G401 (cell line): ENCODE measurements around the gene AFF3. TPM values are rescaled to one million over a fixed set of nuclear protein-coding genes. Genes with fewer than 3 reads are reported as not detected.
A peak's percentile ranks its signal among the peaks of the same experiment; 100 is the strongest.
"Not testable (repeated sequence)": the region's sequence is repeated elsewhere in the genome, so short reads cannot be mapped to it uniquely, and the experiment has no call there.

Source experiments
- DNase-seq: peaks from one replicate; pipeline ENCODE4 v3.0.0-alpha.2; 2015; ENCODE audit warnings: low spot score
- in situ Hi-C: cut with HindIII; loops from 2 replicates; pipeline ENCODE4 v1.10.0; 2016; ENCODE audit warnings: low sequenced_read_pairs, mixed read lengths
- total RNA-seq: library from RNA; depleted of rRNA; stranded (reverse); fragments of >200 nt; shearing (Covaris generic); gene quantifications from 2 replicates; pipeline ENCODE4 v1.2.3, GENCODE V29; 2014

AFF3 gene
- total RNA-seq, 1 experiment from 2014 or later: 3.0 TPM

DNA sequence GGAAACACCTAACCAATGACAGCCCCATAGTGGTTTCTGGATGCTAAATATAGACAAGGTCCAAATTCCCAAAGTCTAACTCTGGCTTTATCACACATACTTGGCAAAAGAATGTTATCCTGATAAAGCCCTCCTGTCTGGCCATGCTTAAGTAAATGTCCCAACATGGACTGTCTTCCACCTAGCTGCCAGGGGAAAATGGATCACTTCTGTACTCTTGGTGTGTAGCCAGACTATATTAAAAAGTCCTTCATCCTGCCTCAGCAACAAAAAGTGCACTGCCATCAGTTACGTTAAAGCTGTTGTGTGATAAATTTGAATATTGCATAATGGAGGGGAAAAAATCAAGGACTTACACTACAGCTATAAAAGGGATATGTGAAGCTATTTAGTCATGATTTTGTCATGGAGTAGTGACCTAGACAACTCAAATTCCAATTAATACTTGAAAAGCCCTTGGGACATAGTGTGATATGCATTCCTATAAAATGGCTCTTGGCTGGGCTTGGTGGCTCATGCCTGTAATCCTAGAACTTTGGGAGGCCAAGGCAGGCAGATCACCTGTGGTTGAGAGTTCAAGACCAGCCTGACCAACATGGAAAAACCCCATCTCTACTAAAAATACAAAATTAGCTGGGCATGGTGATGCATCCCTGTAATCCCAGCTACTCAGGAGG is 60.0 kb downstream of the AFF3 start:
- in situ Hi-C loops: not testable (repeated sequence)

DNA sequence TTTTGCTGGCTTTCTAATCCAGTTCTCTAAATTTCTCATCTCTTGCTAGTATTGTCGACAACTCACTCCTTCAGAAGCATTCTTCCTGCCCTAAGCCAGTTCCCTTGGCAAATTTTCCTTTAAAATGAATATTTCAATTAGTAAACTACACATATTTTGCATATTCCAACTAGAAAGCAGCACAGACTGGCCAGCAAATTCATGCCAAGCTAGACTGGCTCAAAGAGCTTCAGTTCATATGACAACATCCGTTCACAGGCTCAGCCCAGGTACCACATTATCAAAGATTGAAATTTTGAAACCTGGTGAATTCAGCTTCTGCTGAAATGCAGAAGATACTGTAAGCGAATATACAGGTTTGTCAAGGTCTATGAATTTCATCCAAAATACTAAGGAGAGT is 64.5 kb downstream of the AFF3 start:
- in situ Hi-C loops: no loop called here
- DNase-seq: peak; percentile 62

More for the DNA sequence above, 60.0 kb downstream of the AFF3 start:
- DNase-seq: not testable (repeated sequence)

DNA sequence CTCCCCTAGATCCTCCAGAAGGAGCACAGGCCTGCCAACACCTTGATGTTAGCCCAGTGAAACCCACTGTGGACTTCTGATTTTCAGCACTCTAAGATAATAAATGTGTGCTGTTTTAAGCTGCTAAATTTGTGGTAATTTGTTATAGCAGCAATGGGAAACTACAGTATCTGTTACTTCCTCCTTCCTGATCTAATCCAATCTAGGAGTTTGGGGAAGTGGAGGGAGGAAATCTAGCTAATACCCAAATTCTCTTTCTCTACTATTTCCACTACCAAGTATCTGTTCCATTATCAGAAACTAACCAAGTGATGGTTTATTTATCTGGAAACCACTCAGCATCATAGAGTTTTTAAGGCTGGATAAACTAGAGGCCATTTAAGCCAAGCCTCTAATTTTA is 64.9 kb downstream of the AFF3 start:
- in situ Hi-C loops: no loop called here
- no peak for DNase-seq

DNA sequence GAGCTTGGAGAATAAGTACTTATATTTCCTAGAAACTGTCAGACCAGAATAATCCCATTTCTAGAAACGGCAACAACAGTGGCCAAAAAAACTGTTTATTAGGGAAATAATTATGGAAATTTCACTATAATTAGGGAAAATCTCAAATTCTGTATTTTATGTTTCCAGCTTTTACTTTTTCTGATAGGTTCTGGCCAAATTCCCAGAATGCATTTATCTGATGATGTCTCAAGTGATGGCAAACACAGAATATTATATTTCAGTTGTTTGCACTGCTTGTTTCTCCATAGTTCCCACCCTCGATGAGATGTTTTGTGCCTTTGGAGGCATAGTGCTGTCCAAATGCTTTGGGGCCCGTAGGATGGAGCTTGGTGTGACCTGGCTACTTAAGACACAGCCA is 66.9 kb downstream of the AFF3 start:
- in situ Hi-C loops: no loop called here
- no peak for DNase-seq

DNA sequence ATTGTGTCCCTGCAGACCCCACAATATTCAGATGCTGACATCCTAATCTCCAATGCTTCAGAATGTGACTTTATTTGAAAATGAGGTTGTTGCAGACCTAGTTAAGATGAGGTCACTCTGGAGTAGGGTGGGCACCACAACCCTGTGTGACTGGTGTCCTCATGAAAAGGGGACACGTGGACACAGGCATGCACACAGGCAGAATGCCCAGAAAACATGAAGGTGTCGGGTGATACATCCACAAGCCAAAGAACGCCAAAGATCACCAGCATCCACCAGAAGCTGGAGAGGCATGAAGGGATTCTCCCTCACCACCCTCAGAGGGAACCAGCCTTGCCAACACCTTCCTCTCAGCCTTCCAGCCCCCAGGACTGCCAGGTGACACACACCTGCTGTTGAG is 69.3 kb downstream of the AFF3 start:
- DNase-seq: no peak
- in situ Hi-C loops: no loop called here

DNA sequence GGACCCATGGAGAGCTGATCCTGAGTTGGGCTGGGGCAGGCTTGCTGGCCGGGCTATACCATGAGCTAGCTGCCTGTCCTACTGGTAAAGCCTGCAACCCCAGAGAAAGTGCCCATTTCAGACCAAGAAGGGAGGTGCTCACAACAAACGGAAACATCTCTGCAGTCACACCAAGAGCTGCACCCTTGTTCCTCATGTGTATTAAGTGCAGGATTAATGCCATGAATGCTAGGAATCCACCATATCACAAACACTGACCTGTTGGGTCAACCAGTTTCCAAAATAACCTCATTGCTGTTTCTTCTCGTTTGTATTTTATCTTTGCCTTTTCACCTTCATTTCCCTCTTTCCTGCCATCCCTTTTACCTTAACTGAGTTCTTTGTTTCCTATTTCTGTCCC is 69.9 kb downstream of the AFF3 start:
- in situ Hi-C loops: no loop called here
- no peak for DNase-seq

DNA sequence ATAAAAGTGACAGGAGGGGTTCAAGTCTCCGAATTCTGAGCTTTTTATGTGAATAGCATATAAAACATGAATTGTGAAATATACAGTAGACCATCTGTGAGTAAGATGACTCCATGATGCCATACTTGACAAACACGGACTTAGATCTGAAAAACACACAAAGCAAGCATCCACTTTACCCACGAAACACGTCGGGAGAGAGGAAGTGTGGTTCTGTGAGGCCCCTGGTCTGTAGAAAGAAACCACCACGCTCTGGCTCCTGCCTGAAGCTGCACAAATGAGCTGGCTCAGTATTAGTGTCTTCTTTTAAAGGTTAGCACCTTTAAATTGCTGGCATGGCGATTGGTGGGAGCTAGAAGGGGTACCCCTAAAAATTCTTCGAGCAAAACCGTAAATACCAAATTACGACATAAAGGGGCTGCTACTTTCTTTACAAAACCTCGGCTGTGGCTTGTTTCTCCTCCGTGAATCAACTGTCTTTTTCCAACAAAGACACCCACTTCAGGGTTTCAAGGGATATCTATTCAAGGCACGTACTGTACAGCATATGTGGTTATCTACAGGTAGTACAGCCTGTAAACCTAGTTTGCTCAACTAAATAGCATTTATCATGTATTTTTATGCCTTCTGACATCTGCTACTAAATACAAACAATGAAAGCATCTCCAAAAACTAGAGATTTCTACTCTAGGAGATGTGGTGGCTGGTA is 70.9 kb downstream of the AFF3 start:
- DNase-seq: no peak
- in situ Hi-C loops: no loop called here

DNA sequence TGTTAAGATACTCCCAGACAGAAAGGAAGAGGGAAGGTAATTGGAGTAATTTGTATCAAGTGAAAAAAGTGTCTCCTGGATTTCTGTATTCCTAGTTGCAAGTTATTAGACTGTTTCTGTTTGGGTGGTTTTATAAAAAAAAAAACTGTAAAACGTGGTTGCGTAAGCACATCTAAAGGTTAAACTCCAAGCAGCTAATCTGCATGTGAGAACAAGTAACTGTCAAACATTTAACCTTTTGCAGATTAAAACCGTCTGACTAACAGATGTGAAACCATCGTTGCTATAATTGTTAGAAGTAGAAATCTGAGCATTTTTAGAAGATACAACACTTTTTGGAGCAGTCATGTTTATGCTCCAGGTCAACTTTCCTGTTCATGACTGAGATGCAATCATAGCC is 72.3 kb downstream of the AFF3 start:
- in situ Hi-C loops: no loop called here
- no peak for DNase-seq

DNA sequence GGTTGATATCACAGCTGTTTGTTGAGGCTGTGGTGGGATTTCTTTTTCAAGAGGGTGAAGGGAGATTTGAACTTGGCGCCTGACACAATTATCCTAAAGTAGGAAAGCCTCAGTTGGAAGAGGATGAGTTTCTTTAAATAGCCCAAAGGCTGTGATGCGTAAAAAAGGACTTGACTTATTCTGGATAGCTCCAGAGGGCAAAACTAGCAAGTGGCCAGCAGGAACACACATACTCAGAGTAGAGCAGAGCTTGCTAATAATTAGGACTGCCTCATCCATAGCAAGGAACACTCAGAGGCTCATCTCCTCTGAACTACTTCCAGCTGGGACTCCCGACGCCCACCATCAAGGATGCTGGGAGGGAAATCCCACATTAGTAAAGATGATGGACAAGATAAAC is 74.0 kb downstream of the AFF3 start:
- in situ Hi-C loops: no loop called here
- peak; percentile 75 for DNase-seq

DNA sequence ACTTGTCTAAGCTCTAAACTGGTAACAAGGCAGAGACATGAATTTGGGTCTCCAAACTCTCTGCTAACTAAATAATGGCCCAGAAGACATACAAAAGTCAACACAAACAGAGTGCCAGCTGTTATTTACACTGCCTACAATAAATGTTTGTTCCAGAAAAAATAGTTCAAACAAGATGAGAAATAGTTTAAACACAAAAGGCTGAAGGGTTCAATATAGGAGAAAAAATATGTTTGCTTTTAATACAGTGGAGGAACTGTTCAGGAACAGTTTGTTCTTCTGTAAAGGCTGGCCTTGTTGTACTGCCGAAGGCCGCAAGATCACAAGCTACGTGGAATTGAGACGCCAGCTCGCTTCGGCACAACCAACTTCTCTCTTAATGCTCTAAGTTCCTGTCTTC is 74.6 kb downstream of the AFF3 start:
- in situ Hi-C loops: no loop called here
- no peak for DNase-seq

DNA sequence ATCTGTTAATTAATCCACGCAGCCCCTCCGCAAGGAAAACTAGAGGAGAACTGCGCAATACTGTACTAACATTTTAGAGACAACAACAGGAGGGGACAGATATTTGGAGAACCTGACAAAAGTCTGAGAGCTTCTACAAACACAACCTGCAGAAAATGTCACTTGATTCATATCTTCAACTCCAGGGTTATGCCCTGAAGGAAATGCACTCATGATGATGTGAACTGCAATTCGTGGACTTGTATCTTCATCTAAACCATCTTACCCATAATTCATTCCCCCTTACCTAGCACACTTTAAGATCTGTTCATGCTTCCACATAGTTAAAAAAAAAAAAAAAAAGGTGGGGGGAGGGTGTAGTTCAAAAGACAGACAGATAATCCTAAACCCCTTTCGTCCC is 75.5 kb downstream of the AFF3 start:
- in situ Hi-C loops: no loop called here
- no peak for DNase-seq

DNA sequence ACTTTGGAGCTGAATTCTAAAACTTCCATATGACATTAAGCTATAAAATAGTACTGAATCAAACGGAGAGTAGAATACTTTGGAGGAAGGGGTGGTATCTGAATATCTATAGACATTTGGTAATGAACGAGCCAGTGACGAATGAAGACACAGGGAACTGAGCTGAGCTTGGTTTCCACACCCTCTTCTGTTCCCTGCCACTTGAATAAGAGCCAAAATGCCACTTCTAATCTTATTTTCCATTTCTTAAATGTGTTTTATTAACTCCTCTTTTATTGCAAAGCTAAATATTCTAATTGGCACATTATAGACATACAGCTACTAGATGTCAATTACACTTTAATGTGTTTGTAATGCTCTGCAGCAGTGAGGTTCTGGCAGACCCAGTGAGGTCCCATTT is 76.1 kb downstream of the AFF3 start:
- in situ Hi-C loops: no loop called here
- no peak for DNase-seq

DNA sequence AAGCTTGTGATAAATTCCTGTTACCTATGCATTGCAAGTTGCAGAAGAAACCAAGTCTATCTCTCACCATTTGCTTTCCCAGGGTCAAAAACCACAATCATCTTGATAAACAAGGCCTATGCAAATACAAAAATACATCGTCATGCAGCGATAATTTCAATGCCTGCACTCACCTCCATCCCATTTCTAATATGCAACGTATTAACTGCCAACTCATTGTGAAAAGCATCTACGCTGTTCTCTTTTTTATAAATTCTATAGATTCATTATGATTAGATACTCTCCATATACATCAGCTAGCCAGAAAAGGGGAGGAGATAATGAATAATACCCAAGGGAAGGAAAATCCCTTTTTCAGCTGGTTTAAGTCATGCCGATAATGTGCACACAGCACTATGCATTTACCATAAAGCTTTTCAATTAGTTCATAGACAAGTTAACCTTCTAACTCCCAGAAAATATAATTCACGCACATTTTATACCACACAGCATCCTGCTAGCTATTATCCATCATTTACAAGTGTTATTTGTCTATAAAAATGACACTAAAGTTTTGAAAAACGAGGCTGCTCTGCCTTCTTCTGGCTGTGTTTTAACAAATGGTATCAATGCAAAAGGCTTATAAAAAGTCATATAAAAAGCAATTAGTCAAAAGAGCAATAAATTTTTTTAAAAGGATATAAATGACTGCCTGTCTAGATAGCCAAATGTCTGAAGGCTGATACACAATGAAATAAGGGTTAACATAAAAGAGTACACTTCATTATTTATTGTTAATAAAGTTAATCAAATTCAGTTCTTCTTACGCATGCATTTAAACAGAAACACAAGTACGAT is 77.6 kb downstream of the AFF3 start:
- DNase-seq: no peak
- in situ Hi-C loops: no loop called here

DNA sequence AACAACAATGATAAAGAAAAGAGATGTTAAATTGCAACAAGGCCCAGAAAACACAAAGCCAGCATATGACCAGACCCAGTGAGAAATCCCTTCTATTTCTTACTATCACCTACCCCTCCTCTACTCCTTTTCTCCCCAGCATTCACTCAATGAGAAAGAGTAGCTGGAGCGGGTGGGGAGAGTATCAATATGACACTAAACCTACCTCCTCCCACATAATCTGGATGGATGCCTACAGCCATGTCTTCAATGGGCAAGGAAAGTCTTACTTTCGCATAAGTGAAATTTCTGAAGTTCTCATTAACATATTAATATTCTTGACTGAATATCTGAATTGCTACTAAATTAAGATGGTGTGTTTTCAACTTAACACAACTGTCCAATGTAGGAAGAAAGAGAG is 78.2 kb downstream of the AFF3 start:
- in situ Hi-C loops: no loop called here
- DNase-seq: no peak

DNA sequence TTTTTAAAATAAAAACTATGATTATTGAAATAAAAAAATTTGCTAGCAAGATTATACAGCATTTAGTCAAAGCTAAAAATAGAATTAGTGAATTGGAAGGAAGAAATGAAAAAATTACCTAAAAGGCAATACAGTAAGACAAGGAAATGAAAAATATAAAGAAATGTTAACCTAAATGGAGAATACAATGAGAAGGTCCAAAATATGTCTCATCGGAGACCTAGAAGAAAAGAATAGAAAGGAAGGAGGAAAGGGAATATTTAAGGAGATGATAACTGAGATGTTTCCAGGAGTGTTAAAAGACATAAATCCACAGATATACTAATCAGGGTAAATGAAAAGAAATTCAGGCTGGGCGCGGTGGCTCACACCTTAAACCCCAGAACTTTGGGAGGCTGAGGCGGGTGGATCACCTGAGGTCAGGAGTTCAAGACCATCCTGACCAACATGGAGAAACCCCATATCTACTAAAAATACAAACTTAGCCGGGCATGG is 78.9 kb downstream of the AFF3 start:
- in situ Hi-C loops: no loop called here
- no peak for DNase-seq

DNA sequence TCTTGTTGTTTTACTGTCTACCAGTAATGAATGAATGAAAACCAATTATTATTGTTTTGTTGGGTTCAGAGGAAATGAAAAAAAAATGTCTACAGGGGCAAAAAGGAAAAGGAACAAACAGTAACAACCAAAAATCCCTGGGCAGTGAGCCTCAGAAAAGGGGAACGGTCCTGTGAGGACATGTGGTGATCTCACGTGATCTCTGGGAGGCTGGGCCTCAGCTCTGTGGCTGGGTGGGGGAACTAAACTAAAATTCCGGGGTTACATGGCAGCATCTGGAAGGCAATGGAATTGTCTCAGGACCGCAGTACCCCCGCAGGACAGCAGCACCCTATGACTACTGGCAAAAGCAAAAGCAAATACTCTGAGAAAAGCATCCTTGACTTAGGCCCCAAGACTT is 80.1 kb downstream of the AFF3 start:
- in situ Hi-C loops: no loop called here
- no peak for DNase-seq

DNA sequence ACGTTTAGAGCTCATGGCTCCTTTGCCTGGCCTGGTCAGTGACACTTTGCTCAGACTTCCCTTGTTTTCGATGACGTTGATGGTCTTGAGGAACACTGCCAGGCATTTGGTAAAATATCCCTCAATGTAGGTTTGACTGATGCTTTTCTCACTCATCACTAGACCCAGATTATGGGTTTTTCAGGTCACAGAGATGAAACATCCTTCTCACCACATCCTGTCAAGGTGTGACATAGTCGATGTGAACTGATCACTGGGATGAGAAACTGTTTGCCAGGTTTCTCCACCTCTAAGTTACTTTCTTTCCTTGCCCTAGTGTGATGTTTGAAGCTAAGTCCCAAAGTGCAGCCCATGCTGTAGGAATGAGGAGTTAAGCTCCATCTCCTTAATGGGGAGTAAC is 81.5 kb downstream of the AFF3 start:
- in situ Hi-C loops: no loop called here
- DNase-seq: no peak

DNA sequence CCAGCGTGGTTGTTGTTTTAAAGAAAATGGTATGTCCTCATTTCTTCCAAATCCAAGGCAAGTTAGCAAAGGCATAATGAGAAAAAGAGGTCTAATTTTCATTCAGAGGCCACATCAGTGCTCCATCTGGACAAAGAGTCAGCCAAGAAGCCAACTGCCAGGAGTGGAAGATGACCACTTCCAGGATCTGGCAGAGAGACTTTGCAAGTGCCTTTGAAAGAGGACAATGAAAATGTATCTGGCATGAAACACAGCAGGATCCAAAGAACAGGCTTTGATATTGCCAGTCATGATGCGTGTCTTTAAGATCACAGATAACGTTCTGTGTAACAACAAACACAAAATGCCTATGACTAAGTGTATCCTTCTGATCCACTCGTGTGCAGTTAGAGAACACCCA is 82.8 kb downstream of the AFF3 start:
- in situ Hi-C loops: no loop called here
- DNase-seq: peak; percentile 75

DNA sequence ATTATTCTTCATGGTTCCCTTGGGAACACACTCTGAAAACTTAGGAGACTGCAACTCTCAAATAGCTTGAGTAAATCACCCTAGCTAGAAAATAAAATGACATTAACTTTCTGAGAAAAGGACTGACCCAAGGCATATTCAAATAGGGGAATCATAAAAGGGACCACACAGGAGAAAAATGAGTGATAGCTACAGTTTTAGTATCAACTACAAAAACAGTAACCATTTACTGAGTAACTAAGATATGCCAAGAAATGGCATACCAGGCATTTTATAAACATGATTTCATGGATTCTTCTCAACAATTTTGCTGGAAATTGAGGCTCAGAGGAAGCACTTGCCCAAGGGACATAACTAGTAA is 84.5 kb downstream of the AFF3 start:
- DNase-seq: no peak
- in situ Hi-C loops: no loop called here

DNA sequence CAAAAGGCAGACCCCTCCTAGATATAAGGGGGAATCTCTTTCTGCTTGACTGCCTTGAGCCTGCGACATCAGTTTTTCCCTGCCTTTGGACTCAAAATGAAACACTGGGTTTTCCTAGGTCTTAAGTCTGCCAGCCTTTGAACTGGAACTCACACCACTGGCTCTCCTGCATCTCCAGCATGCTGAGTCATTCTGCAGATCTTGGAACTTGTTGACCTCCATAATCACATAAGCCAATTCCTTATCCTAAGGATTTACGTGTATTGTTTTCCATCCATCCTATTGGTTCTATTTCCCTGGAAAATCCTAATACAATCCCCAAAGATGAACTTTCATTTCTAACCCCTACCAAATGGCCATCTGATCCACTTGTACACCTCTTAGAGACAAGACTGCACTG is 88.0 kb downstream of the AFF3 start:
- DNase-seq: no peak
- in situ Hi-C loops: no loop called here
